ENCODE results near the gene PRR35.

The PRR35 gene

GRCh38 chr16:582218-582613 lies 22.0 kb downstream of the PRR35 start:
- DNase-seq: no peak

GRCh38 chr16:582614-583331 lies 22.6 kb downstream of the PRR35 start:
- DNase-seq: no peak

- no peak for DNase-seq
These were observed 23.2 kb downstream of the PRR35 start for GRCh38 chr16:583470-583814.

DNA sequence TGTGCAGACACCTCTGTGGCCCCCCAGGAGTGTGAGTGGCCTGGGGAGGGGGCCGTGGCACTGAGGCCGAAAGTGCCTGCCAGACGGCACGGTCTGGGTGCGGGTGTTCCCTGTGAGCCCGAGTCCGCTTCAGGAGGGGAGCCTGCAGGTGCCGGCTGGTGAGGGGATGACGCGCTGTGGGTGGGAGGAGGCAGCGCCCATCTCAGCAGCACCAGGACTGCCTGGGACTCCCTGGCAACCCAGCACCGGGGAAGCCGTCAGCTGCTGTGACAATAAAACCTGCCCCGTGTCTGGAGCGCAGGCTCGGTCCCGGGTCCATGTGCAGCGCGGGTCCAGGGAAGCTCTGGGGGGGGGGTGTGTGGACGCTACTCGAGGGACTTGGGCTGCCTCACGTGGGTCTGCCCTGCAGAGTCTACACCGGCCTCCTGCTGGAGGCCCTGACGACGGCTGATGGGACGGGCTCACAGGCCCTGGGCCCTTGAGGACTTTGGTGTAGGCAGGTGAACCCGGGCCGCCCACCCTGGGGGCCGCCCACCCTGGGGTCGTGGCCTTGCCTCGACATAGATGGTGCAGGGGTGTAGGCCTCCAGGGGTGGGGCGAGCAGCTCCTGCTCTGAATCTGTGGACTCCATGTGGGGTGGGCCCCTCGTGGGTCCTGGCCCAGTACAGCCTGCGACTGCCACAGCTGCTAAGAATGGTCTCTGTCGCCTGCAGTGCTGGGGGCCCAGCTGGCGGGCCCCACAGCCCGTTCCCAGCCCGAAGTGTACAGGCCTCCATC lies 23.8 kb downstream of the PRR35 start:
- DNase-seq: no peak

- no peak for DNase-seq
These were observed 25.2 kb downstream of the PRR35 start for GRCh38 chr16:585351-585750.

GRCh38 chr16:586047-586644 lies 26.0 kb downstream of the PRR35 start:
- DNase-seq: no peak

- DNase-seq: no peak
These were observed 26.7 kb downstream of the PRR35 start for GRCh38 chr16:586645-587590.

DNA sequence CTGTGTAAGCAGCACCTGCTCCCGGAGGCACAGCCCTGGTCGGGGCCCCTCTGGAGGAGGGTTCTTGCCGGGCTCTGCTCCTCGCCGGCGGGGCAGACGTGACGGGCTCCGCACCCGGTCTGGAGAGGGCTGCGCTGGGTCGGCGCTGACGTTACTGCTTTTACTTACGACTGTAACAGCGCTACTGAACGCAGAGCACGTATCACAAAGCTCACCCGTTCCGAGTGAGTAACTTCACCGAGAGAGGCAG lies 28.4 kb downstream of the PRR35 start:
- peak; percentile 60 for DNase-seq

DNA sequence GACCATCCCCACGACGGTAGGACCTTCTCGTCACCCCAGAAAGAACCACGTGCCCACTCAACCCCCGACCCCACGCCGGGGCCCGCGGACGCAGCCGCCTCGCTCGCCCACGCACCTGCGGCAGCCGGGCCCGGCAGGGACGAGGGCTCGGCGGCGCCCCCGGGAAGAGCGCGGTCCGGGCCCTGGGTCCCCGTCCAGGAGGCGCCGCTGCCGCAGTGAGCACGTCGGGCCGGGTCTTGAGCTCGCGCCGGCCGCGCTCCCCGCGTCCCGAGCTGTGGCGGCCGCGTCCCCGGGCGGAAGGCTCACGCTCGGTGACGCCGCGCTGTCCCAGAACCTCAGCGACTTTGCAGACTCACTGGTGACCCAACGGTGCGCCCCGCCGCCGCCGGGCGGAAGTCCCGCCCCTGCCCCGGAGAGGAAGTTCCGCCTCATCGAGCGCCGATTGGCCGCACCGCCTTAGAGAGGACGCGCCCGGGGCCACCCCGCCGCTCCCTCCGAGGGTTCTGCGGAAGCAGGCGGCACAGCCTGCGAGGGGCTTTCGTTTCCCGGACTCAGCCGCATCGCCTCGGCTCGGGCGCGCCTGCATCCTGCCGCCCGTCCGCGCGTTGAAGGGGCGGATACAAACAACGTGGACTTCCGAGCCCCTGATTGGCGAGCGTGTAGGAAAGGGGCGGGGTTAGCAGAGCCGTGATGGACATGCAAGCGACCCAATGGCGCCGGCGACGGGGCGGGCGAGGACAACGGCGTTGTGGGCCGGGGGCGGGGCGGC lies 28.9 kb downstream of the PRR35 start:
- peak; percentile 98 for DNase-seq

DNA sequence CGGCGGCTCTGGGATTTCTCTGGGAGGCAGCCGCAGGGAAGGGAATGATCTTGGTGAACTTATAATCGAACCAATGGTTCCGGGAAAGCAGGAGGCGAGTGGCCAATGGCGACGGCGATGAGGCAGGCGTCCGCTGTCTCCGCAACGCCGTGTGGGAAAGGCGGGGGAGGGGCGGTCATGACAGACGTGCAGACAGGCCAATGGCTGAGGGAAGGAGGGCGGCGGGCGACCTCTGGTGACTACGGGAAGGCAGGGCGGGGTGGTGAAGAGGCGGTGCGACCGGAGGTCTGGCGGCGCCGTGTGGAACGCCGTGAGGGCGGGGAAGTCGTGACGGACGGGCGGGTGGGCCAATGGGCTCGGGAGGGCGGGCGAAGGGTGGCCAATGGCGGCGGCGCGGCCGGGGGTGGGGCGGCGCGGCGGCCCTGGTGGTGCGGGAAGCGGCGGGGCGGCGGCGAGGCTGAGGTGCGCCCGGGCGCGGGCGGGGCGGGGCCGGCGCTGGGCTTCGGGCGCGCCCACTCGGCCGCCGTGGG lies 29.5 kb downstream of the PRR35 start, which contains the start of gene RAB40C:
Gene RAB40C (plus strand): TSS at position 409 of the 530 bp plus-strand sequence. CDS start 226 bp downstream, outside the sequence.
- DNase-seq: peak; percentile 99

- no peak for DNase-seq
These were observed 30.1 kb downstream of the PRR35 start for GRCh38 chr16:590188-590814.

DNA sequence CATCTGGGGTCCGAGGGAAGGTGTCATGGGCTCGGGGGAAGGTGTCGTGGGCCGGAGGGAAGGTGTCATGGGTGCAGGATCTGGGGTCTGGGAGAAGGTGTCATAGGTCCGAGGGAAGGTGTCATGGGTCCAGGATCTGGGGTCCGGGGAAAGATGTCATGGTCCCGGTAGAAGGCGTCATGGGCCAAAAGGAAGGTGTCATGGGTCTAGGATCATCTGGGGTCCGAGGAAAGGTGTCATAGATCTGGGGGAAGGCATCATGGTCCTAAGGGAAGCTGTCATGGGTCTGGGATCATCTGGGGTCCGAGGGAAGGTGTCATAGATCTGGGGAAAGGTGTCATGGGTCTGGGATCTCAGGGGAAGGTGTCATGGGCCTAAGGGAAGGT lies 30.6 kb downstream of the PRR35 start:
- DNase-seq: no peak

DNA sequence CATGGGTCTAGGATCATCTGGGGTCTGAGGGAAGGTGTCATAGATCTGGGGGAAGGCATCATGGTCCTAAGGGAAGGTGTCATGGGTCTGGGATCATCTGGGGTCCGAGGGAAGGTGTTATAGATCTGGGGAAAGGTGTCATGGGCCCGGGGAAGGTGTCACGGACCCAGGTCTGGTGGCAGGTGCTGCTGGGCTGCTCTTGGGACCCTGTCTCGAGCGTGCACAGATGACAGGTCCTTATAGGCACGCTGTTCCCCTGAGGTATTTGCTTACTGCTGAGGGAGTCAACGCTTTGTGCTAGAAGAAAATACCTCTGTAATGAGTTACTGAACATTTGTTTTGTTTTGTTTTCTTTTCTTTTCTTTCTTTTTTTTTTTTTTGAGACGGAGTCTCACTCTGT lies 31.0 kb downstream of the PRR35 start:
- no peak for DNase-seq

DNA sequence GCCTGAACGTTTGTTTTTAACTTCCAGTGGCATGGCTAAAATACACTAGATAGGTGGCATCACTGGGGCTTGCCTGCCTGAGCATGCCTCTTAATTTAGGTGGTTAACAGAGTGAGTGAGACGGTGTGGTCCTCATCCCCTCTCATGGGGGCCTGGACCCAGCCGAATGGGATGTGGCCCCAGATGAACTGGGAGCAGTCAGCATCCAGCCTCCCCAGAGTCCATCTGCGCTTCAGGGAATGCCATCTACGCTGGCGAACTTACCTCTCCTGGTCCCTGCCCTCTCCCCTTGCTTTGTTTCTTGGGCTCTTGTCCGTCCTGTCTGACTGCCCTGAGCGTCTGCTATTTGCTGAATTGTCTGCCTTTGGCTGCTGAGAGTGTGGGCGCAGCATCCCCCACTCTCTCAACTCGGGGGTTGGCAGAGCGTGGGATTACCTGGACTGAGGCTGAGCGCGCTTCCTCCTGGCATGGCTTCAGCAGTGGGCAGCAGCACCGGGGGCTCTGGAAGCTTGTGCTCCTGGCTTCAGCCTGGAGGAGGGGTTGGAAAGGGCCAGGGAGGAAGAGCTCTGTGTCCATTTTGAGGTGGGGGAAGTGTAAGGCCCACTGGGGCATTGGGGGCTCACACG lies 31.8 kb downstream of the PRR35 start:
- DNase-seq: no peak

GRCh38 chr16:592518-593306 lies 32.5 kb downstream of the PRR35 start:
- no peak for DNase-seq

DNA sequence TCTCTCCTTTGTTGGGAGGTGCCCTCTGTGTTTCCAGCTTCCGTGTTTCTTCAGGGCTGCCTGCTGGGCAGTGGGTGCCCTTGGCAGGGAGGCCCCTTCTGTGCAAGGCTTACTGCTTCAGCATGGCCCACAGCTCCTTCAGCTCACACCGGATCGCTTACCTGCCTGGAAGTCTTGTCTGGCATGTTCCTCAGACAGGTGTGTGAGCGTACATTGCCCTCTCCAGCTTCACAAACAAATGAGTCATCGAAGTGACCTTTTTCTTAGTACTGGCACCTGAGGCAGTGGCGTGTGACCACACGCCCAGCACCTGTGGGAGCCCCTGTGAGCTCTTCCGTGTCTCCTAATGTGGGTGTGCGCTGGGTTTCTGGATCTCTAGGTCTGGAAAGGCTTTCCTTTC lies 33.2 kb downstream of the PRR35 start:
- DNase-seq: no peak

DNA sequence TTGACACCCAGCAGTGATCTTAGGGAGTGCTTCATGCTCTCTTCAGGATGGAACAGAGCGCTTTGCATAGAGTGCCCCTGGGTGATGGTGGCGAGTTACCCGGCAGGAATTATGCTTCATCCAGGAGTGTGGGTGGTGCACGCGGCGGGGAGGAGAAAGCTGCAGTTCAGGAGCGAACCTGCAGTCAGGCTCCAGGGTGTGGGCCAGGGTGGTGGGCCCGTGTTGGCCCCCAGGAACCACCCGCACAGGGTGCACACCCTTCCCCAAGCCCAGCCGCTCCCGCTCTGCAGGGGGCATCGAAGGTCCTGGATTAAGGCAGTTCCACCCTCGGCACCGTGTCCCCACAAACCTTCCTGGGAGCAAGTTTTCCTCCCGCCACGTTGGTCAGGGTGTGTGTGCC lies 33.6 kb downstream of the PRR35 start:
- no peak for DNase-seq

DNA sequence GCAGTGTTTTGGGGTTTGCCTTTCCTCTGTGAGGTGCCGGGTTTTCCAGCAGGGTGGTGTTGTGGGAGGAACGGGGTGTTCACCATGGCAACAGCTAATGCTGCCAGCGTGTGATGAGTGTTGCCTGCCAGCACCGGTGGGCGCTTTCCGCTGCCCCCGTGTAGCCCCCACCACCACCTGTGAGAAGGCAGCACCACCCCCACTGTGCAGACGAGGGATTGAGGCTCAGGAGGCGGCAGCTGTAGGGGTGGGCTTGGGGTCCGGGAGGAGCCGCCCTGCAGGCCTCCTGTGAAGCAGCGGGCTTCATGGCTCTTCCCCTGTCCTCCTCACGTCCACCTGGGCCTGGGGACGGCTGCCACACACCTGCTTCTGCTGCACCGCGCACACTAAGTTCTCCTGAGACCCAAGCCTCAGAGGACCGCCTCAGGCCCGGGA lies 34.9 kb downstream of the PRR35 start:
- DNase-seq: no peak

DNA sequence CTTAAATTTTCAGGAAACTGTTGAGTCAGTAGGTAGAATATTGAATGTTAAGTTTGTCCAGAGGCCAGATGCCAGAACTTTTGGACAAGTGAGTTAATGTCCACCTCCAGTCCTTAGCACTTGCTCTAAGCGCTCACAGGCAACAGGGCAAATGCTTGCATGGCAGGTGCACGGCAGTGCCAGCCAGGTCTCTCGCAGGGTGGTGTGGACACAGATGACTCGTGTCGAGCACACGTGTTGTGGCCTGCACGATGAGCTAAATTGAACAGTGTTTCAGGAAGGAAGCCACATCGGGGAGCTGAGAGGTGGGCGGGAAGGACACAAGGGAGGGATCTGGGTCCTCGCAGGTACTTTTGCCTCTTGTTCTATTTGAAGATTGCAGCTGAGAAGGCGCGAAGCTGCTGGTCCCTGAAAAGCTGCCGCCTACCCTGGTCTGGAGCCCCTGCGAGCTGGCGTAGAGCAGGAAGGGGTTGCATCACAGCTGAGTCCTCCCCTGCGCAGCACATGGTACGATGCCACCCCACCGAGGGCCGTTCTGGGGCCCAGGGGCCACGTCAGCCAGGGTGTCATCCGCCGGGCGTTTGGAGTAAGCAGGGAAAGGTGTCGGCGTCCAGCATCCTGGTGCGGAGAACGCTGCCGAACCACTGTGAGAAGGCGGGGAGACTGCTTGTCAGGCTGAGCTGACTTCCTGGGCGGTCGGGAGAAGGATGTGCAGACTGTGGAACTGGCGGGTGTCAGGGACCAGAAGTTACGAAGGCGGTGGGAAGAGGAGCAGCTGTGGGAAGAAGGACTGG lies 35.9 kb downstream of the PRR35 start:
- DNase-seq: no peak

DNA sequence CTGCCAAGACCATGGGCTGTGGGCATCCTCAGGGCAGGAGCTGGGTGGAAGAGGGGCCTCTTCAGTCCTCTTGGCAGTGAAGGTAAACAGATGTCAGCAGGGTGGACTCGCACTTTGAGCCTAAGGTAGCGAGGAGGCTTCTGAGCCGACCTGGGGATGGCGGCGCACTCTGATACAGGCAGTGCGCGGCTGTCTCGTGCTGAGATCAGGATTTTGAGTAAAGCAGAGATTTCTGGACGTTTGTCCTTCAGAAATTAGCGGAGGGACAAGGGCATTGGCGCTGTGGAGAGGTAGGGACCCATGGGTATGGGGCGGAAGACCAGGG lies 36.5 kb downstream of the PRR35 start:
- DNase-seq: no peak

Measured in CD4-positive, alpha-beta T cell treated with Interleukin-21 for 1 hour (primary cell).